Mammary microvascular endothelial cell (primary cell): ENCODE data around the gene LRP8. TPM values are rescaled to one million over a fixed set of nuclear protein-coding genes. Genes with fewer than 3 reads are reported as not detected.

Experiments
- total RNA-seq: library from RNA; depleted of rRNA; stranded (reverse); fragments of >200 nt; gene quantifications from 2 replicates; pipeline ENCODE4 v1.2.3, GENCODE V29; 2015

LRP8 gene
- 22.9 and 25.3 TPM in 2 replicates for total RNA-seq

GRCh38 chr1:53328009-53328461 is at the start of gene LRP8:
Gene LRP8, minus strand, starts transcription at chr1:53328070. Its CDS starts 158 bp downstream, at chr1:53327912.

DNA sequence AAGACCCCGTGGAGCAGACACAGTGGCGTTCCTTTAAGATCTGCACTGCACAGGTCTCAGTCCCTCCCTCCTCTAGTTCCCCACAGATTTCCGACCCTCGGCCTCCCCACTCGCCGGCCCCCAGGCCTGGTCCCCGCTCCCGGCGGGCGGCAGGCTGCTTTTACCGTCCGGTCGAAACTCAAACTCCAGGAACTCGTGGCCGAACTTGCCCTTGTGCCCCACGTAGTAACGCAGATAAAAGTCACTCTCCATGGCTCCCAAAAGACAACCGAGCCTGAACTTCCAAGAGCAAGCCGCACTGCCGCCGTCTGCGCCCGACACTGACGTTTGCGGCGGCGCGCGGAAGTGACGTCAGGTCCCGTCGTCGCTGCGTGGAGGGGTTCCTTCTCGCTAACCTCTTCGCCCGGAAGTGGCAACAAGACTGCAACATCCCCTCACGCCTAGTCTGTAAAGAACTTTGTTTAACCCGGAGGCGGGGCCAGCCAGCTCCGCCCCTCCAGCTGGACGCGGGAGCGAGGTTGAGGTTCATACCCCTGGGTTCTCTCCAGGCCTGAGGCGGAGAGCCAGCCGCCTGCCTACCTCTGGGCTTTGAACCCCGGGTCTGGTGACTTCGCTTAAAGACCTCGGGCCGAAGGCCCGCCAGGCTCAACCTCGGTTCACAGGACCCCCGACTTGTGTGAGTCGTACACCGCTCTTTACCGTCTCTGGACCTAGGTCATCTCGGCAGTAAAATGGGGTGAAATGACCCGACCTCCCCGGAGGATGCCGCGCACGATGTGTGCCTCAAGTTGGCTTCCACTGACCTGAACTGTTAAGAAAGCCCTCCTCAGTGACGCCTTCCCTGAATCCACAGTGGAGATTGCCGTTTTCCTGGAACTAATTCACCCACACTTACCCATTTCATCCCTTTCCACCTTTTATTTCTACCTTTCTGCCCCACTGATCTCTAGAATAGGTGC is 89.4 kb downstream of the LRP8 start, which contains the start of gene MAGOH:
Gene MAGOH (minus strand): TSS at position 322 of the 959 bp plus-strand sequence. CDS start 70 bp downstream, at position 252.

DNA sequence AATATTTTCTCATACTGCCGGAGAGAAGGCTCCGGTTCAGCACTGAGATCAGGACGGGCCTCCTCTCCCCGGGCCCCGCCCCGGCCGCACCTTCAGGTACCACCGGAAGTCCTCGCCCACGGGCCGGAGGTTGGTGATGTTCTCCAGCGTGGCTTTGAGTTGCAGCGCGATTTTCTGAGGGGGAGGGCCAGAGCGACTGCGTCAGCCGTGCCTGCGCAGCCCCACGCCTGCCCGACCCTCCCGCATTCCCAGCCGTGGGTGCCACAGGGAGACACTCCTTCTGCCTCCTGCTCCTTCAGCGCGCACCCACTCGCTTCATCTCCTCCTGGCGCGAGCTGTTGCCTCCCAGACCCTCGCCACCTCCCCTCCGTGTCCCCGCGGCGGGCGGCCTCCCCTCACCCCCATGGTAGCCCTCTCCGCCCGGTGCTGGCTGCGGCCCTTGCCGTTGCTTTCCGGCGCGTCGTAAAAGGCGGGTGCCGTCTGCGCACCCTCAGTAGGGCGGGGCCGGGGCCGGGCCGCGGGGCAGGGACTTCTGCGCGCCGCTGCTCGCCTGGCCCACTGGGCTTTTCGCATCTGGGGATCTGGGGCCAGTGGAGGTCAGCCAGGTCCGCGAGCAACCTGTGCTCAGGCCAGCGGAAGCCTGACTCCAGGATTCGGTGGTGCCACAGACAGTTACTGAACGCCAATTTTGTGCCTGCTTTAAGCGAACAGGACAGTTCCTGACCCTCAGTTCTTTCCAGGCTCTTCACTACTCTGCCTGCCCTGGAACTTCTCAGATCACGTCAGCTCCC is 107.5 kb downstream of the LRP8 start, which contains the start of gene CZIB:
Gene CZIB (minus strand): TSS at position 464 of the 791 bp plus-strand sequence. CDS start 59 bp downstream, at position 405.

DNA sequence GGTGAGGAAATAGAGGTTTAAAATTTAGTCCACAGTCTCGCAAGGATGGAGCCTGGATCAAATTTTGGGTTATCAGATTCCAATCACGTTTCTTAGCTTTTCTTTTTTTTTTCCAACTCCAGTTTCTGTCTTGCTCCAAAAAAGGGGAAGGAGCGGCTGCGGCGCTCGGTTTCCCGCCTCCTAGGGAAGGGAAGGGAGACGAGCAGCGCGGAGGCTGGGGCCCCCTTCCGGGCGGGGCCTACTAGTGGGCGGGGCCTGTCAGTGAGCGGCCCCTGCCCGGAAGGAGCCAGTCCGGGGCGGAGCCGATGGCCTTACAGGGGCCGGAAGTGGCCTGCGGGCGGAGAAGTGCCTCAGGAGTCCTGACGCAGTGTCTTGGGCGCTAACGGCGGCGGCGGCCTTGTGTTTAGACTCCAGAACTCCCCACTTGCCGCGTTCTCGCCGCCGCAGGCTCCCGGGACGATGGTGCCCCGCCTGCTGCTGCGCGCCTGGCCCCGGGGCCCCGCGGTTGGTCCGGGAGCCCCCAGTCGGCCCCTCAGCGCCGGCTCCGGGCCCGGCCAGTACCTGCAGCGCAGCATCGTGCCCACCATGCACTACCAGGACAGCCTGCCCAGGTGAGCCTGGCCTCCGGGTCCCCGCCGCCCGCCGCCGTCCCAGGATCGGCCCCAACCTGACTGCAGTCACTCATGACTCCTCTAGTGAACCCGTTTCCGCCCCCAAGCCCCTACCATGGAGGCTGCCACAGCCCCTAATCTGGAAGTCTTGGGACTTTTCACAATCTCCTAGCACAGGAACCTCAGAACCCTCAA is 131.2 kb downstream of the LRP8 start, which contains the start of gene CPT2:
Gene CPT2 (plus strand): TSS at position 340 of the 806 bp plus-strand sequence. CDS start 120 bp downstream, at position 460.

Other genes with a start within 250 kb of the LRP8 start
- not detected in 2 replicates for gene SLC1A7, start 185.4 kb downstream of the LRP8 start, total RNA-seq
- 12.5 and 15.8 TPM in 2 replicates for gene CPT2, start 131.2 kb downstream of the LRP8 start, total RNA-seq
- 48.9 and 68.9 TPM in 2 replicates for gene CZIB, start 107.4 kb downstream of the LRP8 start, total RNA-seq
- gene MAGOH, start 89.6 kb downstream of the LRP8 start, total RNA-seq = 56.6 and 62.5 TPM in 2 replicates
- not detected in 2 replicates for gene DMRTB1, start 131.3 kb upstream of the LRP8 start, total RNA-seq